GM12891 (cell line): Measurements from ENCODE around the gene ARHGEF2.

Experiments used
- POLR2A ChIP-seq: IDR thresholded peaks from 2 replicates; pipeline ENCODE4 v1.6.1; 2011; ENCODE audit warnings: low read depth, low read length, control low read depth
- POLR2AphosphoS5 ChIP-seq: IDR thresholded peaks from 2 replicates; pipeline ENCODE4 v1.6.1; 2011; ENCODE audit warnings: low read depth, low read length, control low read depth
- SPI1 ChIP-seq: IDR thresholded peaks from 2 replicates; pipeline ENCODE4 v1.6.1; 2011; ENCODE audit warnings: low read depth, low read length, control low read depth
- TAF1 ChIP-seq: IDR thresholded peaks from 2 replicates; pipeline ENCODE4 v1.6.1; 2011; ENCODE audit warnings: low read depth, low read length, control low read depth

- no peak for TF ChIP-seq TAF1
- TF ChIP-seq POLR2AphosphoS5 = no peak
- no peak for TF ChIP-seq POLR2A
- TF ChIP-seq SPI1 = no peak
Measured at GRCh38 chr1:156004843-156005584, 26.7 kb upstream of the ARHGEF2 start.
